ENCODE measurements around the gene TTLL11.

DNA sequence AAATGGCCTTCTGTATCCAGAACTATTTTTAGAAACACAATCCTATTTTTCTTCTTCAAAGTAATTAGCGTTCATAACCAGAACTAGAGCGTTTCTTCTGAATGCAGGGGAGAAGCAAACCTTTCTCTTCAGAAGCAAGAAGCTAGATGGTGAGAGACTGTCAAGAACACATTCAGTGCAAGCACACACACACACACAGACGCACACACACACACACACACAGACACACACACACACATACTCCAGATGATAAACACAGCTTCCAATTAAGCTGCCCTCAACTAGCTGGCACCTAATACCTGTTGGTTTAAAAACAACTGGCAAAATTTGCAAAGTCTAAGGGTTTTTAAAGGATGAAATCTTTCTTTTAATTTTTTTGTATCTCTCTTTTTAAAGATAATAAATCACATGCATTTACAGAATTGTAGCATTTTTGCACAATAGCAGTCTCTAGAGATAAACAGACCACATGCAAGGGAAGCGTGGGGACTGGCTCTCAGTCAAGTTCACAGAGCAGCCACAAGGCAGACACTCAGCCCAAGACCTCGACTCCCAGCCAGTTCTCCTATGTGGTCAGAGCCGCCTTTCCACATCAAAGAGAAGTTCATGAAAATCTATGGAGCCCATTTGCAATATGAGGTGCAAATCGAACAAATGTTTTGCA is 138.5 kb downstream of the TTLL11 start:
- TF ChIP-seq GATA2 (IDR thresholded peaks at IDR 0.05; ENCODE audit: low read depth, low read length): no peak
- no peak for TF ChIP-seq GATA3 (IDR thresholded peaks at IDR 0.05; ENCODE audit: low read depth, low read length)

Data from SH-SY5Y (cell line).